ENCODE results near the gene STX4. TPM values are rescaled to one million over a fixed set of nuclear protein-coding genes. Genes with fewer than 3 reads are reported as not detected.

Gene STX4
- total and polyA plus RNA-seq, 4 donors = 11.4 to 22.1 (median 17.4) TPM

DNA sequence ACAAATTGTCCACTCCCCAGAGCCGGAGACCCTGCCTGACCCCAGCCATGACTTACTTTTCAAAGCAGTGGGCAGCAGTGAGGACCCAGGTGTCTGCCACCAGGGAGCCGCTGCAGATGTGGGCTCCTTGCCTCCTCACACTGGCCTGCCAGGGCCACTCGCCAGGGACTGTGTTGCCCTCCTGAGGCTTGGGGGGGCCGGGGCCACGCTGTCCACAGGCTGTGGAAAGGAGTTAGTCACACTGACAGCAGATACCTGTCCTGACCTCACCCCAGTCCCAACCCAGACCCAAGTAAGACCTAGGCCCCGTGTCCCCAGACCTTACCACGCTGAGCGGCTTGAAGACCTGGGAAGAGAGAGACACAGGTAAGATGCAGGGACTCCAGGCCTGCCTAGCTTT is 54.1 kb downstream of the STX4 start:
- WGBS = 94% methylated on average over 8 of the region's 8 CpGs
- Histone ChIP-seq H3K9ac (ENCODE audit: low read depth in 1 of 2, low read length in 2 of 2) (no peak overlapping the region), H3K9me3 (ENCODE audit: control insufficient read depth in 4 of 4, low read length in 3 of 4) (no peaks in the 10 kb centered on the region), H3K4me1 (ENCODE audit: control insufficient read depth in 4 of 4, insufficient read depth in 4 of 4, low read length in 3 of 4) (peaks cover 0 to 3% (median 2%) of the 10 kb centered on the region in 4 donors), H3K36me3 (ENCODE audit: control insufficient read depth in 4 of 4, insufficient read depth in 3 of 4, low read depth in 1 of 4, low read length in 3 of 4) (peaks cover 13 to 47% (median 30%) of the 10 kb centered on the region in 4 donors), H3K4me3 (ENCODE audit: low read depth in 1 of 3, low read length in 3 of 3) (no peak overlapping the region), H3K27ac (ENCODE audit: low read depth in 1 of 2, low read length in 2 of 2) (no peak overlapping the region), H3K27me3 (ENCODE audit: control insufficient read depth in 4 of 4, insufficient read depth in 4 of 4, low read length in 3 of 4) (no peaks in the 10 kb centered on the region)
- DNase-seq (ENCODE audit: low spot score) = no peak
- TF ChIP-seq, protein P1, sequence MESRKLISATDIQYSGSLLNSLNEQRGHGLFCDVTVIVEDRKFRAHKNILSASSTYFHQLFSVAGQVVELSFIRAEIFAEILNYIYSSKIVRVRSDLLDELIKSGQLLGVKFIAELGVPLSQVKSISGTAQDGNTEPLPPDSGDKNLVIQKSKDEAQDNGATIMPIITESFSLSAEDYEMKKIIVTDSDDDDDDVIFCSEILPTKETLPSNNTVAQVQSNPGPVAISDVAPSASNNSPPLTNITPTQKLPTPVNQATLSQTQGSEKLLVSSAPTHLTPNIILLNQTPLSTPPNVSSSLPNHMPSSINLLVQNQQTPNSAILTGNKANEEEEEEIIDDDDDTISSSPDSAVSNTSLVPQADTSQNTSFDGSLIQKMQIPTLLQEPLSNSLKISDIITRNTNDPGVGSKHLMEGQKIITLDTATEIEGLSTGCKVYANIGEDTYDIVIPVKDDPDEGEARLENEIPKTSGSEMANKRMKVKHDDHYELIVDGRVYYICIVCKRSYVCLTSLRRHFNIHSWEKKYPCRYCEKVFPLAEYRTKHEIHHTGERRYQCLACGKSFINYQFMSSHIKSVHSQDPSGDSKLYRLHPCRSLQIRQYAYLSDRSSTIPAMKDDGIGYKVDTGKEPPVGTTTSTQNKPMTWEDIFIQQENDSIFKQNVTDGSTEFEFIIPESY (IDR thresholded peaks at IDR 0.05) = no peak
- no peak for TF ChIP-seq GABPA (IDR thresholded peaks at IDR 0.05 in 1 of 2, conservative IDR thresholded peaks at IDR 0.05 in 1 of 2)
- TF ChIP-seq, protein P2, sequence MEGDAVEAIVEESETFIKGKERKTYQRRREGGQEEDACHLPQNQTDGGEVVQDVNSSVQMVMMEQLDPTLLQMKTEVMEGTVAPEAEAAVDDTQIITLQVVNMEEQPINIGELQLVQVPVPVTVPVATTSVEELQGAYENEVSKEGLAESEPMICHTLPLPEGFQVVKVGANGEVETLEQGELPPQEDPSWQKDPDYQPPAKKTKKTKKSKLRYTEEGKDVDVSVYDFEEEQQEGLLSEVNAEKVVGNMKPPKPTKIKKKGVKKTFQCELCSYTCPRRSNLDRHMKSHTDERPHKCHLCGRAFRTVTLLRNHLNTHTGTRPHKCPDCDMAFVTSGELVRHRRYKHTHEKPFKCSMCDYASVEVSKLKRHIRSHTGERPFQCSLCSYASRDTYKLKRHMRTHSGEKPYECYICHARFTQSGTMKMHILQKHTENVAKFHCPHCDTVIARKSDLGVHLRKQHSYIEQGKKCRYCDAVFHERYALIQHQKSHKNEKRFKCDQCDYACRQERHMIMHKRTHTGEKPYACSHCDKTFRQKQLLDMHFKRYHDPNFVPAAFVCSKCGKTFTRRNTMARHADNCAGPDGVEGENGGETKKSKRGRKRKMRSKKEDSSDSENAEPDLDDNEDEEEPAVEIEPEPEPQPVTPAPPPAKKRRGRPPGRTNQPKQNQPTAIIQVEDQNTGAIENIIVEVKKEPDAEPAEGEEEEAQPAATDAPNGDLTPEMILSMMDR (IDR thresholded peaks at IDR 0.05; ENCODE audit: low read depth, low read length, missing input control) = no peak

DNA sequence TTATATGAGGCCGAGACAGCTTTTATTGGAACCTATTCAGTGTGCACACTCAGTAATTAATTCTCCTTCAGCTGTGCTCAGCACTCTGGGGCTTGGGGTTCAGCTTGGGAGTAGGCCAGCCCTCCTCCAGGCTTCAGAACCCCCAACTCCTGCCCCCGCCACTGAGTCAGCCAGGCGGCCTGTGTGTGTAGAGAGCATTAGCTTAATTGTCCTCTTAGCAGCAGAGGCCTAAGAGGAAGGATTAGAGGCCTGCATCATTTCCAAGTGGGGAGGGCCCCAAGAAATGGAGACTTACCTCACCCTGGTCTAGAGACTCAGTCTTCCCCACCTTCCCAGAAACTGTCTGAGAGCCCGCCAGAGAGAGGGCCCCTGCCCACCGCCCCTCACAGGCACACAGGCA is 54.6 kb downstream of the STX4 start:
- no peak for DNase-seq (ENCODE audit: low spot score)
- Histone ChIP-seq H3K9me3 (ENCODE audit: control insufficient read depth in 4 of 4, low read length in 3 of 4) (no peaks in the 10 kb centered on the region), H3K36me3 (ENCODE audit: control insufficient read depth in 4 of 4, insufficient read depth in 3 of 4, low read depth in 1 of 4, low read length in 3 of 4) (peaks cover 13 to 47% (median 30%) of the 10 kb centered on the region in 4 donors), H3K9ac (ENCODE audit: low read depth in 1 of 2, low read length in 2 of 2) (no peak overlapping the region), H3K27me3 (ENCODE audit: control insufficient read depth in 4 of 4, insufficient read depth in 4 of 4, low read length in 3 of 4) (no peaks in the 10 kb centered on the region), H3K4me1 (ENCODE audit: control insufficient read depth in 4 of 4, insufficient read depth in 4 of 4, low read length in 3 of 4) (peaks cover 0 to 8% (median 6%) of the 10 kb centered on the region in 4 donors), H3K4me3 (ENCODE audit: low read depth in 1 of 3, low read length in 3 of 3) (no peak overlapping the region), H3K27ac (ENCODE audit: low read depth in 1 of 2, low read length in 2 of 2) (no peak overlapping the region)
- WGBS = 89% methylated on average over 5 of the region's 5 CpGs
- TF ChIP-seq TAF1 (conservative IDR thresholded peaks at IDR 0.05) (no peak), RXRA (IDR thresholded peaks at IDR 0.05) (no peak), NR2F2 (IDR thresholded peaks at IDR 0.05) (no peak), FOXA2 (IDR thresholded peaks at IDR 0.05) (no peak), RAD21 (IDR thresholded peaks at IDR 0.05) (no peak), HNF4A (conservative IDR thresholded peaks at IDR 0.05) (no peak), EGR1 (IDR thresholded peaks at IDR 0.05; ENCODE audit: low read depth in 2 of 2) (no peak)
- TF ChIP-seq, protein P3, sequence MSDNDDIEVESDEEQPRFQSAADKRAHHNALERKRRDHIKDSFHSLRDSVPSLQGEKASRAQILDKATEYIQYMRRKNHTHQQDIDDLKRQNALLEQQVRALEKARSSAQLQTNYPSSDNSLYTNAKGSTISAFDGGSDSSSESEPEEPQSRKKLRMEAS (IDR thresholded peaks at IDR 0.05) = no peak
- TF ChIP-seq, protein P1 (IDR thresholded peaks at IDR 0.05) = no peak

All from liver (tissue), 9 donors.